ENCODE data around the gene NKD2.

- TF ChIP-seq ATF3 (IDR thresholded peaks at IDR 0.05), result no peak
- TF ChIP-seq, protein P1, sequence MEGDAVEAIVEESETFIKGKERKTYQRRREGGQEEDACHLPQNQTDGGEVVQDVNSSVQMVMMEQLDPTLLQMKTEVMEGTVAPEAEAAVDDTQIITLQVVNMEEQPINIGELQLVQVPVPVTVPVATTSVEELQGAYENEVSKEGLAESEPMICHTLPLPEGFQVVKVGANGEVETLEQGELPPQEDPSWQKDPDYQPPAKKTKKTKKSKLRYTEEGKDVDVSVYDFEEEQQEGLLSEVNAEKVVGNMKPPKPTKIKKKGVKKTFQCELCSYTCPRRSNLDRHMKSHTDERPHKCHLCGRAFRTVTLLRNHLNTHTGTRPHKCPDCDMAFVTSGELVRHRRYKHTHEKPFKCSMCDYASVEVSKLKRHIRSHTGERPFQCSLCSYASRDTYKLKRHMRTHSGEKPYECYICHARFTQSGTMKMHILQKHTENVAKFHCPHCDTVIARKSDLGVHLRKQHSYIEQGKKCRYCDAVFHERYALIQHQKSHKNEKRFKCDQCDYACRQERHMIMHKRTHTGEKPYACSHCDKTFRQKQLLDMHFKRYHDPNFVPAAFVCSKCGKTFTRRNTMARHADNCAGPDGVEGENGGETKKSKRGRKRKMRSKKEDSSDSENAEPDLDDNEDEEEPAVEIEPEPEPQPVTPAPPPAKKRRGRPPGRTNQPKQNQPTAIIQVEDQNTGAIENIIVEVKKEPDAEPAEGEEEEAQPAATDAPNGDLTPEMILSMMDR (IDR thresholded peaks at IDR 0.05 in 2 of 3, conservative IDR thresholded peaks at IDR 0.05 in 1 of 3; ENCODE audit: borderline replicate concordance in 1 of 3, insufficient read depth in 1 of 3, low read depth in 2 of 3, low read length in 2 of 3), result no peak
- TF ChIP-seq MAX (IDR thresholded peaks at IDR 0.05), result no peak
- TF ChIP-seq EZH2phosphoT487 (IDR thresholded peaks at IDR 0.05; ENCODE audit: borderline replicate concordance), result no peak
These were observed 56.6 kb downstream of the NKD2 start for GRCh38 chr5:1065143-1065750.

All from HCT116 (cell line).